Fibroblast of lung (primary cell): Measurements from ENCODE around the gene PHEX. TPM values are rescaled to one million over a fixed set of nuclear protein-coding genes. Genes with fewer than 3 reads are reported as not detected.

Experiments
- DNase-seq, 2 donors: peaks; one replicate each; pipeline versions ENCODE4 v3.0.0 to v3.0.0-alpha.2; 2010; ENCODE audit warnings: low read depth in 2 of 2
- H2AFZ ChIP-seq: 2 replicates; pipeline ENCODE4 v1.5.1; 2012; ENCODE audit warnings: low read length, control low read depth, inconsistent platforms
- H3K27ac ChIP-seq: 2 replicates; pipeline ENCODE4 v1.5.1; 2011; ENCODE audit warnings: low read length, control low read depth; ENCODE audit not compliant: insufficient read depth
- H3K27me3 ChIP-seq: 2 replicates; pipeline ENCODE4 v1.5.1; 2011; ENCODE audit warnings: mild to moderate bottlenecking, low read length; ENCODE audit not compliant: control insufficient read depth, insufficient read depth
- H3K36me3 ChIP-seq: 2 replicates; pipeline ENCODE4 v1.5.1; 2011; ENCODE audit warnings: low read length; ENCODE audit not compliant: control insufficient read depth, insufficient read depth
- H3K4me1 ChIP-seq: 2 replicates; pipeline ENCODE4 v1.5.1; 2011; ENCODE audit warnings: low read length; ENCODE audit not compliant: control insufficient read depth, insufficient read depth; ENCODE audit errors: extremely low read depth
- H3K4me2 ChIP-seq: 2 replicates; pipeline ENCODE4 v1.5.1; 2011; ENCODE audit warnings: low read length, control low read depth; ENCODE audit not compliant: insufficient read depth; ENCODE audit errors: extremely low read depth
- H3K4me3 ChIP-seq, 4 experiments: fragments of 200-600 bp in 1 of 4; sonication (generic) in 1 of 4; replicated peaks in 1 of 4; 2 replicates each; pipeline ENCODE4 v1.5.1; 2011 to 2016; ENCODE audit warnings: low read length in 4 of 4, low read depth in 3 of 4, mild to moderate bottlenecking in 3 of 4, control low read depth in 2 of 4, inconsistent platforms in 1 of 4, mixed read lengths in 1 of 4; ENCODE audit not compliant: insufficient read depth in 1 of 4; ENCODE audit errors: control extremely low read depth in 1 of 4
- H3K79me2 ChIP-seq: 2 replicates; pipeline ENCODE4 v1.5.1; 2012; ENCODE audit warnings: mild to moderate bottlenecking, low read length, inconsistent platforms; ENCODE audit not compliant: control insufficient read depth, insufficient read depth
- H3K9ac ChIP-seq: 2 replicates; pipeline ENCODE4 v1.5.1; 2011; ENCODE audit warnings: mild to moderate bottlenecking, low read length, control low read depth; ENCODE audit not compliant: insufficient read depth
- H3K9me3 ChIP-seq: 2 replicates; pipeline ENCODE4 v1.5.1; 2012; ENCODE audit warnings: low read depth, low read length; ENCODE audit not compliant: control insufficient read depth, insufficient read depth
- H4K20me1 ChIP-seq: 2 replicates; pipeline ENCODE4 v1.5.1; 2011; ENCODE audit warnings: low read length; ENCODE audit not compliant: control insufficient read depth, insufficient read depth; ENCODE audit errors: extremely low read depth
- CTCF ChIP-seq, 2 donors: IDR thresholded peaks in 1 of 2; conservative IDR thresholded peaks in 1 of 2; 1 replicate in 1 of 2; 2 replicates in 1 of 2; pipeline ENCODE4 v1.5.1; 2011 to 2012; ENCODE audit warnings: low read length in 2 of 2, control low read depth in 1 of 2, inconsistent platforms in 1 of 2, low read depth in 1 of 2, mild to moderate bottlenecking in 1 of 2
- EZH2 ChIP-seq: IDR thresholded peaks from 2 replicates; pipeline ENCODE4 v1.5.1; 2012; ENCODE audit warnings: low read length, control low read depth, mild to moderate bottlenecking; ENCODE audit errors: missing control alignments
- polyA plus RNA-seq, 2 donors: library from polyadenylated mRNA; depleted of rRNA in 1 of 2; stranded (reverse) in 1 of 2; unstranded in 1 of 2; fragments of >200 nt; gene quantifications; 2 replicates each; pipeline ENCODE4 v1.2.1, GENCODE V29; 2011 to 2012; ENCODE audit warnings: missing spikeins in 1 of 2
- total RNA-seq: library from RNA; depleted of rRNA; stranded (reverse); fragments of >200 nt; gene quantifications from 2 replicates; pipeline ENCODE4 v1.2.1, GENCODE V29; 2014

PHEX gene
- total and polyA plus RNA-seq, 2 donors (not counting 1 experiment from before 2014, with no cell fraction given): 1.2 to 1.7 TPM

DNA sequence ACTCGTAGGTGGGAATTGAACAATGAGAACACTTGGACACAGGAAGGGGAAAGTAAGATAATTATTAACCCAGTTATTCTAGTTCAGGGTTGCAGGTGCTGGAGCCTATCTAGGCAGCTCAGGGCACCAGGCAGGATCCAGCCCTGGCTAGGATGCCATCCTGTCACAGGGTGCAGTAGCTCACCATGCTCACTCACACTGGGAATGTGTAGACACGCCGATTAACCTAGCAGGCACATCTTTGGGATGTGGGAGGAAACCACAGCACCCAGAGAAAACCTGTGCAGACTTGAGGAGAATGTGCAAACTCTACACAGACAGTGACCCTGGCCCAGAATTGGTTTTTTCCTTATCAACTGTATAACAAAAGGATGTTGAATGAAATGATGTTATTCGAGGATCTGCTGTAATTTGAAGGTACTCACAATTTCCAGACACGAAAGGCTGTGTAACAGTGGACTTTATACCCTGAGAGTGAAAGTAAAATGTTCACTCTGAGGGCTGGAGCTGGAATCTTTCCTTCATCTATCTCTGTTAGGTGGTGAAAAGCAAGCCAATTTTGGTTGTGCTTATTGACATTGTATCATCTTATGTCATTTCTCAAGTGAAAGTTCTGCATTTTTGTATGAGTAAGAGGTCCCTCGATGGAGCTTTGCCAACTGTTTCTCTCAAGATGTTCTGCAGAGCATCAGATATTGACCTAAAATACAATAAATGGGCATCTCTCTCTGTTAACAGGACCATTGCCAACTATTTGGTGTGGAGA lies 78.8 kb downstream of the PHEX start:
- Histone ChIP-seq H3K36me3 (no peaks in the 10 kb centered on the region), H3K4me3 (no peak overlapping the region), H3K79me2 (no peaks in the 10 kb centered on the region), H2AFZ (no peak overlapping the region), H4K20me1 (no peaks in the 10 kb centered on the region), H3K4me1 (peaks cover 2% of the 10 kb centered on the region), H3K4me2 (peak overlapping the region; percentile 27), H3K9me3 (no peaks in the 10 kb centered on the region), H3K27ac (no peak overlapping the region), H3K9ac (no peak overlapping the region), H3K27me3 (no peaks in the 10 kb centered on the region)
- TF ChIP-seq EZH2: no peak
- no peak for TF ChIP-seq CTCF (conservative IDR thresholded peaks at IDR 0.05 in 1 of 2, IDR thresholded peaks at IDR 0.05 in 1 of 2; ENCODE audit: low read depth in 1 of 2, low read length in 2 of 2)
- no peak for DNase-seq

DNA sequence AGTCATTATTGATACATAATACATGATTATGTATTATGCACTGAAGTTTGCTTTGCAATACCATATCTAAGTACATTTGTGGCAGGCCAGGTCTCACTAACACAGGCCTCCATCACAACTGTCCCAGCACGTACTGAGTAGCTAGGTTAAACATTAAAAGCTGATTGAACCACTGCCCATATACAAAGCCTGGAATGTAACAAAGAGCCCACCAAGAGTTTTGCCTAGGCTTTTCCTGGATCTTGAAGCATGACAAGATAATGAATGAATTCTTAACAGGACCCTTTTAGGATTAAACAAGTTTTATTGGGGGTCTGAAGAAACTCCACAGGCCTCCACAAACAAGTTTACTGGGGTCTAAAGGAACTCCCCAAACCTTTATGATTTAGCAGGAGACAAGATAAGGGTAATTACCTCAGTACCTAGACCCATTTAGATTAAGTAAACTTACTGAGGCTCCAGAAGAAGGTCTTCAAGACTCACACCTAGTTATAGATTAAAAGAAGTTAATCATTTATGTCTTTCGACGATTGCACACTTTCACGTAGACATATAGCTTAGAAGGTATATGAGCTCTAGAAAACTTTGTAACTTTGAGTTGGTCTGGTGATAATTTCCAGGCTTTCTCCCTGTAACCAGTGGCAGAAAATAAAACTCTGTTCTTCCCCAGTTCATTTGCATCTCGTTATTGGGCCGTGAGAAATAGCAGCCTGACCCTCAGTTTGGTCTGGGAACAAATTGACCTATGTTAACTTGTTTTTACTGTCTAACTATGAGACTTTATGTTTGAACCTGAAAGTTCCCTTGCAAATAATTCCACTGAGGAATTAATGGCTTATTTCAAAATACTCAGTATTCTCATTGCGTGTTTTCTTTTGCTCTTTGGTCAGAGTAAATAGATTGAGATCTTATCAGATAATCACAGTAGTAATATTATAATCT lies 84.8 kb downstream of the PHEX start:
- TF ChIP-seq EZH2 (no peak), CTCF (conservative IDR thresholded peaks at IDR 0.05 in 1 of 2, IDR thresholded peaks at IDR 0.05 in 1 of 2; ENCODE audit: low read depth in 1 of 2, low read length in 2 of 2) (no peak)
- H3K27me3 ChIP-seq: no peaks in the 10 kb centered on the region
- no peaks in the 10 kb centered on the region for H3K4me1 ChIP-seq
- H4K20me1 ChIP-seq: no peaks in the 10 kb centered on the region
- no peak overlapping the region for H3K4me2 ChIP-seq
- DNase-seq: no peak
- no peak overlapping the region for H2AFZ ChIP-seq
- no peak overlapping the region for H3K9ac ChIP-seq
- H3K36me3 ChIP-seq: no peaks in the 10 kb centered on the region
- H3K4me3 ChIP-seq: no peak overlapping the region
- H3K27ac ChIP-seq: no peak overlapping the region
- H3K9me3 ChIP-seq: no peaks in the 10 kb centered on the region
- H3K79me2 ChIP-seq: no peaks in the 10 kb centered on the region

- TF ChIP-seq EZH2 (no peak), CTCF (conservative IDR thresholded peaks at IDR 0.05 in 1 of 2, IDR thresholded peaks at IDR 0.05 in 1 of 2; ENCODE audit: low read depth in 1 of 2, low read length in 2 of 2) (no peak)
- Histone ChIP-seq H3K9me3 (no peaks in the 10 kb centered on the region), H4K20me1 (no peaks in the 10 kb centered on the region), H3K79me2 (no peaks in the 10 kb centered on the region), H3K27me3 (no peaks in the 10 kb centered on the region), H3K4me3 (no peak overlapping the region), H3K27ac (no peak overlapping the region), H3K36me3 (no peaks in the 10 kb centered on the region), H3K4me1 (no peaks in the 10 kb centered on the region), H3K4me2 (no peak overlapping the region), H2AFZ (no peak overlapping the region), H3K9ac (no peak overlapping the region)
- no peak for DNase-seq
Measured at GRCh38 chrX:22117633-22118032, 85.5 kb downstream of the PHEX start.
